ENCODE data around the gene PTPRE. TPM values are rescaled to one million over a fixed set of nuclear protein-coding genes. Genes with fewer than 3 reads are reported as not detected.
"Not testable (repeated sequence)": the region's sequence is repeated elsewhere in the genome, so short reads cannot be mapped to it uniquely, and the experiment has no call there.

Gene PTPRE
- total RNA-seq, 1 donor from 2014 or later = 1.6 TPM

GRCh38 chr10:127977357-127978009, 70.6 kb downstream of the PTPRE start:
- DNase-seq (ENCODE audit: low spot score) (peak; percentile 44), ATAC-seq (peak; percentile 59)

DNA sequence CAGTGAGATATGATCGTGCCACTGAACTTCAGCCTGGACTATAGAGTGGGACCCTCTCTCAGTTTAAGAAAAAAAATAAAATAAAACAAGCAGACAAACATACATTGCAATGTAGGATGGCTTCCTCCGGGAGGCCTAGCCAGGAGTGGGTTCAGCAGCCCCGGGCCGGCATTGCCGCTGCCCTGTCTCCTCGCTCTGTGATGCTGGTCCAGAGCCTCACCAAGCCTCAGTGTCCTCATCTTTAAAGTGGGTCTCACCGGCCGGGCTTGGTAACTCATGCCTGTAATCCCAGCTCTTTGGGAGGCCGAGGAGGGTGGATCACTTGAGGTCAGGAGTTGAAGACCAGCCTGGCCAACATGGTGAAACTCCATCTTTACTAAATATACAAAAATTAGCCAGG, 71.6 kb downstream of the PTPRE start:
- ATAC-seq = no peak
- DNase-seq (ENCODE audit: low spot score) = no peak

DNA sequence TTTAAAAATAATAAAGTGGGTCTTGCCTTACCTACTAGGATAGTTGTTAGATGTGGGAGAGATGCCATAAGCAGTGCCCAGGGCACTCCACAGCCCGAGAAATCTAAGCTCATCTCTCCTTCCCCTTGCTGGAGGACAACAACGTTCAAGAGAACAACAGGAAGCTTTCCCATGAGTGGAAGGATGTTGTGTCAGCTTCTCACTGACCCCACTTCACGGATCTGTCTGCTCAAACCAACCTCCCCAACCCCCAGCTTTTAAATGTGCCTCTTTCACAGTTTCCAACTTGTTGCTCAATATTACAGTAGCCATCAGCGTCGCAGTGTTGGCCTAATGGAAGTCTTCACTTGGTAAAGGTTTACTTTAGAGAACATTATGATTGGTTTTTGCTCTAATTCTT, 72.1 kb downstream of the PTPRE start:
- ATAC-seq = peak; percentile 54
- no peak for DNase-seq (ENCODE audit: low spot score)

DNA sequence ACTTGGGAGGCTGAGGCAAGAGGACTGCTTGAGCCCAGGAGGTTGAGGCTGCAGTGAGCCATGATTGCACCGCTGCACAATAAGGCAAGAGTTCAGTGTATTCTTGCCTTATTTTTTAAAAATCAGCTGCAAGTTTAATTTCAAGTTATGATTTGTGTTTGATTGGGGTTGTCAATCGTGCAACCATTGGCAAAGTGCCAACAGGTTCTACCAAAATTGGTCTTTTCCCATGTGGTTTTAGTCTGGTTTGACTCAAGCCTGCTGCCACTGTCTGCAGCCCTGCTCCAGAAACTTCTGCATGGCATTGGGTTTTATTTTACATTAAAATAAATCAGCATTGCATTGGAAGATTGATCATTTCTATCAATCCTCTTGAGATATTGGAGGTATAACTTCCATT, 72.7 kb downstream of the PTPRE start:
- DNase-seq (ENCODE audit: low spot score) (no peak), ATAC-seq (no peak)

DNA sequence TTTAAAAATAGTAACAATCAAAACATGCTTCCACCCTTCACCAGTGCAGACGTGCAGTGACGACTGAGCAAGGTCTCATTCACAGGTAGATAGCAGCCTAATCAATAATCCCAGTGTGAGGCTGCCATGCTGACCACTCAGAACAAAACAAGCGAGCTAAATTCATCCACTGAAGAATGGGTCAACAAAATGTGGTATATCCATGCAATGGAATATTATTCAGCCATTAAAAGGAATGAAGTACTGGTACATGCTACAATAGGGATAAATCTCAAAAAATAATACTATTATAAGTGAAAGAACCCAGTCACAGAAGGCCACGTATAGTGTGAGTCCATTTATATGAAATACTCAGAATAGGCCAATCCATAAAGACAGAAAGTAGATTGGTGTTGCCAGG, 74.0 kb downstream of the PTPRE start:
- no peak for ATAC-seq

DNA sequence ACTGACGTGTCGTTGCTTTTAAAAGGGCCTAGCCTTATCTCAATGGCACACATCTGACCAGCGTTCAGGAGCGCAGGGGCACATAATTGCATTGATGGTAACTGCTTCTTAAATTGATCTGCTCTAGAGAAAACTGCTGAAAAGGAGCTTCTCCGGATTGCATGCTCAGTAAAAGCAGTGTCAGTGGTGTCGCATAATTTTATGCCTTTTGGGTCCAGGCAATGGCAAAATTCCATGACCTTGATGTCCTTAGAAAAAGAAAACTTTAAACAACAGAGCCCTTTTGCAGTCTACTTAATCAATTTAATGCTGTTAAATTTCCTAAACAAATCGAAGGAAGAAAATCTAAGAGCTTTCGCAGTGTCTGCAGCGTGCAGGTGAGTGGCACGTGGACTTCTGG, 75.7 kb downstream of the PTPRE start:
- no peak for ATAC-seq
- DNase-seq (ENCODE audit: low spot score) = peak; percentile 22

More for the DNA sequence above, 74.0 kb downstream of the PTPRE start:
- no peak for DNase-seq (ENCODE audit: low spot score)

DNA sequence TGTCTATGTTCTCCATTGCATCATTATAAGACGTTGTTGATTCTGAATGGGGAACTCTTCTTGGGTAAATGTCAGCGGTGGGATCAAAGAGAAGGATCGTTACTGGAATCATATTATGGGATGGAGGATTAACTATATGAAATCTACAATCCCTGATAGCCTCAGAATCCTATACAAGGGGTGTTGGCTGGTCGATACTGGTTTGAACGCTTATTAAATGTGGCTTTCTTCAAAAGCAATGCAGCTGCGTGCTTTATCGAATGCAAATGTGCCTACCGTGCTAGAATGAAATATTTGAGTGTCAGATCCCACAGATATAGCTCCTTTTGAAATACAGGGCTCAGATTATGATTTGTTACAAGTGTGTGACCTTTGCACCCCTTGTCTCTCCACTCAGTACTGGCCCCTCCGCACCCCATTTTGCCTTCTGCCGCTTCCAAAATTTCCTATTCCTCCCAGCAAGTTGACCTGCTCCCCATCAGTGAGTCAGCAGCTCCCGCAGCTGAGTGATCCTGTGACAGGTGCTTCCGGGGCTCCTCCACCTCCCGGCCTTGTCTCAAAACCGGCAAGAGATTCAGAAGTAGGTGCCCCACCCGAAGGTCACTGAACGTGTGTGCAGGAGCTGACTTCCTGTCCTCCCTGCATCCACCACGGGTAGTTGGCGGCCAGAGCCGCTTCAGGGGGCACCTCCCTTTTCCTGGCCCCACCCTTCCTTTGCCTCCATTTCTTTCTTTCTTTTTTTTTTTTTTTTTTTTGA, 76.6 kb downstream of the PTPRE start:
- no peak for DNase-seq (ENCODE audit: low spot score)
- no peak for ATAC-seq

- DNase-seq (ENCODE audit: low spot score) (no peak), ATAC-seq (no peak)
These were observed 78.0 kb downstream of the PTPRE start for GRCh38 chr10:127984945-127985344.

GRCh38 chr10:127986531-127987466, 79.9 kb downstream of the PTPRE start:
- no peak for ATAC-seq
- DNase-seq (ENCODE audit: low spot score) = no peak

- ATAC-seq (no peak), DNase-seq (ENCODE audit: low spot score) (no peak)
These were observed 80.8 kb downstream of the PTPRE start for GRCh38 chr10:127987467-127988380.

DNA sequence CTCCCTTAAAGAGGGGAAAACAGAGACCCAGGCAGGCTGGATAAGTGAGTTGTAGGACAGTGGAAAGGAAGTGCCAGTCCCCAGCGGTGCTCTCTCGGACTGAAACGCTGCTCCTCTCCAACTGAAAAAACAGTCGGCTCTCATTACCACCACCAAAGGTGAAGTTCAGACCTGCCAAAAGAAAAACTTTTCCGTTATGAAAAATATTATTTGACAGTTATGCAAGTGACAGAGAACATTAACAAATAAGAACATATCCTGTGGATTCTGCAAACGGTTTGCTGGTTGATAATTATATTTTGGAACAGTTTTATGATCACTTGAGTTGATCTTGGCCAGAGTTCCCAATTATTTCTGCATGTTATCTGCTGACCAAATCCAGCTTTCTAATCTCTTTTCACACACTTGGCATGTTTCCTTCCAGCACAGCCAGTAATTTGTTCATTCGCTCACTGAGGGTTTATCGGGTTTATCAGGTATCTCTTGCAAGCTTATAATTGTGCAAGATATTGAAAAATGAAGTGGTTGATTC, 82.6 kb downstream of the PTPRE start:
- ATAC-seq (peak; percentile 80), DNase-seq (ENCODE audit: low spot score) (no peak)

DNA sequence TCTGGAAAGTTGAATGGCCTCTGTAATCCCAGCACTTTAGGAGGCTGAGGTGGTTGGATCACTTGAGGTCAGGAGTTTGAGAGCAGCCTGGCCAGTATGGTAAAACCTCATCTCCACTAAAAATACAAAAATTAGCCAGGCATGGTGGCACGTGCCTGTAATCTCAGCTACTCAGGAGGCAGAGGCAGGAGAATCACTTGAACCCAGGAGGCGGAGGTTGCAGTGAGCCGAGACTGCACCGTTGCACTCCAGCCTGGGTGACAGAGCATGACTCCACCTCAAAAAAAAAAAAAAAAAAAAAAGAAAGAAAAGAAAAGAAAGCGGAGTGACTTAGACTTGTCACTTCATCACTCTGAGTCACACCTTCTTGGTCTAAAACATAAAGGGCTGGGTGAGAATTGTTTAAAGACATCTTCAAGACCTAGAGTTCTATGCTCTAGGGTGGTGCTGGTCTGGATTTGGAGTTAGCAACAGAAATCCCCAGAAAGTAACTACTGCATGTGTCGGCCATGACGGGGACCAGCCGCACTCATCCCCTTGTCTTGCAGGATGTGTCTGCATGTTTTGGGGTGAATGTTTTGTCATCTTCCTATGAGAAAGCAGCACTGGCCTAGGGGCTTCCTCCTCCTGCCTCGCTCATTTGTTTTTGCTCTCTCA, 83.4 kb downstream of the PTPRE start:
- not testable (repeated sequence) for ATAC-seq; DNase-seq (ENCODE audit: low spot score)

GRCh38 chr10:127990846-127991542, 84.1 kb downstream of the PTPRE start:
- DNase-seq (ENCODE audit: low spot score) (no peak), ATAC-seq (no peak)

- no peak for ATAC-seq
- DNase-seq (ENCODE audit: low spot score) = no peak
These were observed 84.8 kb downstream of the PTPRE start for GRCh38 chr10:127991543-127992255.

DNA sequence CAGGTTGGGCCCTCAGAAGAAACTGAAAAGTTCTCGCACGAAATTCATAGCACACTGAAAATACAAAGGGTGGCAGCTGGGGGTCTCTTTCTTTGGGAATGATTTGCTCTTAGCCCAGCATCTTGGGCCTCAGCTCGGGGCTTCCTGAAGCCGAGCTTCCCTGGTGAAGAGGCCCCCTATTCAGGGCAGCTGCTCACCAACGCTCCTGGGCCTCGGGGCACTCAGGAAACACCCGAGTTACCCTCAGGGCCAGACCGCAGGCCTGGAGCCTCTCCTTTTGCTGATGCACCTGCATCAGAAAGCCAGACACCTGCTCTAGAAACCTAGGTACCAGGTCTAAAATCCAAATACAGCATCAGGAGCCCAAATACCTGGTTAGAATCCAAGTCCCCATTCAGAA, 85.5 kb downstream of the PTPRE start:
- no peak for ATAC-seq
- DNase-seq (ENCODE audit: low spot score) = no peak

GRCh38 chr10:127993056-127993690, 86.3 kb downstream of the PTPRE start:
- DNase-seq (ENCODE audit: low spot score) = no peak
- no peak for ATAC-seq

DNA sequence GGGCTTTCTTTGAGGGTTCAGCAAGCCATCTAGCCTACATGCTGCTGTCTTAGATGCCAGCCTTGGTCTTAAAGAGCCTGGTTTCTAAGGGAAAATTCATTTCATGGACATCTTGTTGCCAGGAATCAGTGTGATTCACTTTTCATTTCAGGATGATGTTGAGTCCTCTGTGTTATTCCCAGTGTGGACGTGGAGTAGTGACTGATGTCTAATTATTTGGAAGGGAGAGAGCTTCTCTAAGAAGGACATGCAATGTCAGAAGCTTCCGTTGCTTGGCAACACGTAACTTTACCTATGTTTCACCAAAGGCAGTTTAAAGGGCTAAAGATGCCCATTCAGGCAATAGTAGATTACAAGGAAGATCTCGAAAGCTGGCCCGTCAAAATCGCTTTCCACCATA, 89.0 kb downstream of the PTPRE start:
- DNase-seq (ENCODE audit: low spot score) (no peak), ATAC-seq (no peak)

DNA sequence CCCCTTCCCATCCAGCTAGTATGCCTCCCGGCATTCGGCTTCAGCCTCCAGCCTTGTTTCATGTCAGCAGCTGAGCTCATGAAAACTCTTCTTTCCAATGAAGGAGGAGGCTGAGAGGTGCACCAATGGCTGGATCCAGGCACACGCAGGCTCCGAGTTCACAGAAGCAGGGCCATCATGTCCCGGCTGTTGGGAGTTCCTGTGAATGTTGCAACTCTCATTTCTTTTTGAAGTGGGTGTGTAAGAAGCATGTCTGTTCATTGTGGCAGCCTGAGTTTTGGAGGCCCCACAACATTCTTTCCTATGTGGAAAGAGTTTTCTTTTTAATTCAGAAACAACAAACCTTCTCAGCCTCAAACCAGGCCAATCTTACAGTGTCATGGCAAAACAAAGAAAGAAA, 89.7 kb downstream of the PTPRE start:
- DNase-seq (ENCODE audit: low spot score) (no peak), ATAC-seq (no peak)

Measured in left lobe of liver (tissue), 2 donors.